Memory B cell (primary cell): ENCODE measurements around the gene BCAS1.

Source experiments
- ATAC-seq: fragments of 150-1000 bp; cut with Tn5 transposase; 2 replicates; pipeline ENCODE4 v1.10.0; 2021; ENCODE audit warnings: low read depth, mild to moderate bottlenecking, moderate library complexity
- DNase-seq, 2 donors: peaks; one replicate each; pipeline ENCODE4 v3.0.0; 2022; ENCODE audit warnings: low spot score in 2 of 2
- H3K27ac Mint-ChIP-seq: one replicate; pipeline ENCODE4 v1.8.0; 2022; ENCODE audit warnings: mild to moderate bottlenecking, moderate library complexity, mixed read lengths
- H3K27me3 Mint-ChIP-seq: one replicate; pipeline ENCODE4 v1.8.0; 2022; ENCODE audit warnings: mixed read lengths
- H3K36me3 Mint-ChIP-seq: one replicate; pipeline ENCODE4 v1.8.0; 2022; ENCODE audit warnings: mild to moderate bottlenecking, mixed read lengths
- H3K4me1 Mint-ChIP-seq: one replicate; pipeline ENCODE4 v1.8.0; 2022; ENCODE audit warnings: mixed read lengths
- H3K4me3 Mint-ChIP-seq: one replicate; pipeline ENCODE4 v1.8.0; 2022; ENCODE audit warnings: mild to moderate bottlenecking, moderate library complexity, mixed read lengths
- H3K9me3 Mint-ChIP-seq: one replicate; pipeline ENCODE4 v1.8.0; 2022; ENCODE audit warnings: mixed read lengths

The BCAS1 gene

DNA sequence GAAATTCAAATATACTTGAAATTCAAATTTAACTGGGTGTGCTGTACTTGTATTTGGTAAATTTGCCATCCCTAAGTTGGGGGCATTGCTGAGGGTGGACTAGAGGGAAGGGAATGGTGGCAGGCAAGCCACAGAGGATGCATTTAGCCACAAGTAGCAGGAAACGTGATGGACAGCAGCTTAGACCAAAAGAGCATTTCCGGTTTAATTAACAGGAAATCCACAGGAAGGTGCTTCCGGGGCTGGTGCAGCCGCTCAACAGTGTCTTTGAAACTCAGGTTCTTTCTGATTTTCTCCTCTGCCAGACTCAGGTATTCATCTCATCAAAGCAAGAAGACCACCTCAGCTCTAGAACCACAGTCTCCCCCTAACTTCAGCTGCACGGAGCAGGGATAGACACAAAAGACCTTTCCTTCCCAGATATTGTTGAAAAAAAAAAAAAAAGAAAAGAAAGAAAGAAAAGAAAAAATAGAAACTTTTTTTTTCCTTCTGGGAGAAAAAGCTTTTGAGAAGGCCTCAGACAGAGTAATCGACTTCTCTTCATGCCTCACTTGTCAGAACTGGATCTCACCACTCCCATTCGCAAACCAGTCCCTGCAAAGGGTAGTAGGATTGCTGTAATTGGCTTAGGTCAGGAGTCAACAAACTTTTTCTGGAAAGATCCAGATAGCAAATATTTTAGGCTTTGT lies 8.0 kb upstream of the BCAS1 start:
- H3K36me3 Mint-ChIP-seq, result no peaks in the 10 kb centered on the region
- H3K27me3 Mint-ChIP-seq, result no peaks in the 10 kb centered on the region
- H3K4me3 Mint-ChIP-seq, result peak overlapping the region; percentile 50
- H3K27ac Mint-ChIP-seq, result peak overlapping the region; percentile 74
- peak; percentile 82 for ATAC-seq
- DNase-seq, result no peak
- H3K4me1 Mint-ChIP-seq, result peaks cover 16% of the 10 kb centered on the region
- H3K9me3 Mint-ChIP-seq, result peaks cover 2% of the 10 kb centered on the region

DNA sequence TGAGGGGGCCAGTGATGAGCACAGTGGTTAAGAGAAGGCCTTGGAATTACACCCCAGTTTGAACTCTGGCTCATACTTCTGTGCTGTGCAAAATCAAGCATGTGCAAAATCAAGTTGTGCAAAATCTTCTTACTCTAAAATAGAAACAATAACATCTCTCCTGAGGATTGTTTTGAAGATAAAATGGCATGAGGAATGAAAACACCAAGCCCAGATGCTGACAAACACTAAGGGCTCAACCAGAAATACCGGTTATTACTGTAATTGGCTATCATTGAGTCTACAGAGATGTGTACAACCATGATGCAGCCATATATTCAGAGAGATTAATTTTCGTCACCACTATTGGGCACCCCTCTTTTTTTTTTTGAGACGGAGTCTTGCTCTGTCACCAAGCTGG lies 5.9 kb upstream of the BCAS1 start:
- H3K27me3 Mint-ChIP-seq, result no peaks in the 10 kb centered on the region
- no peak overlapping the region for H3K4me3 Mint-ChIP-seq
- H3K27ac Mint-ChIP-seq, result no peak overlapping the region
- ATAC-seq (no peak), DNase-seq (no peak)
- H3K4me1 Mint-ChIP-seq, result peaks cover 15% of the 10 kb centered on the region
- no peaks in the 10 kb centered on the region for H3K36me3 Mint-ChIP-seq
- peaks cover 2% of the 10 kb centered on the region for H3K9me3 Mint-ChIP-seq

DNA sequence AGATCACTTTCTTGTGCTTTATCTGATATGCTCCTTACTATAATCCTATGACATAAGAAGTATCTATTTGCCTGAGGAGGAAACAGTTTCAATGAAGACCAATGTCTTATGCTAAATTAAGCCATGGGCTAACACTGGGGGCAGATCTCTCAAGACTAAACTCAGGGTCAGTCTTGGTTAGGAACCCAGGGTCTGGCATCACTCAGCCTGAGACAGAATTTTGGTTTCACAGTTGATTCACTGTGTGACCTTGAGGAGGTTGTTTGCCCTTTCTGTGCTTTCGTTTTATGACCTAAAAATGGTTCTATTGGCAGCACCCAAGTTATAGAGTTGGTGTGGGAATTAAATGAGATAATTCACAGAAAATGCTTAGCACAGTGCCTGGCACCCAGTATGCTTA lies 4.9 kb upstream of the BCAS1 start:
- Mint-ChIP-seq H3K4me1 (peaks cover 12% of the 10 kb centered on the region), H3K9me3 (peaks cover 2% of the 10 kb centered on the region), H3K27me3 (no peaks in the 10 kb centered on the region), H3K36me3 (no peaks in the 10 kb centered on the region), H3K27ac (no peak overlapping the region), H3K4me3 (no peak overlapping the region)
- DNase-seq (no peak), ATAC-seq (no peak)

DNA sequence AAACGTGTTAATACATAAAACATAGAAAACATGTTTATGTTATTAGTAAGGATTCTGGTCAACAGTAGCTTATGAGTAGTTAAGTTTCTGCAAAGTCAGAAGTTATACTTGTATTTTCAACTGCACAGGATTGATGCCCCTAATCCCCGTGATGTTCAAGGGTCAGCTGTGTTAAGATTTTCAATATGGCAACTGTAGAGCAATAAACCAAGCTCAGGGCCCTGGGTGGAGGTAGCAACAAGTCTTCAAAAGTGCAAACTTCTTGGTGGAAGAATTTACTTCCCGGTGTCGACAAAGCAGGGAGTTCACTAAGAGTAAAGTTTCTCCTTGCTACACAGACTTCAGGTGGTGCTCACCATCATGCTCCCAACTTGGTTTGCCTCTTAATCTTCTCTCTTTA lies 4.1 kb upstream of the BCAS1 start:
- DNase-seq, result no peak
- Mint-ChIP-seq H3K4me1 (peaks cover 12% of the 10 kb centered on the region), H3K4me3 (no peak overlapping the region), H3K27me3 (no peaks in the 10 kb centered on the region), H3K27ac (no peak overlapping the region), H3K9me3 (peaks cover 2% of the 10 kb centered on the region), H3K36me3 (no peaks in the 10 kb centered on the region)
- ATAC-seq, result no peak

DNA sequence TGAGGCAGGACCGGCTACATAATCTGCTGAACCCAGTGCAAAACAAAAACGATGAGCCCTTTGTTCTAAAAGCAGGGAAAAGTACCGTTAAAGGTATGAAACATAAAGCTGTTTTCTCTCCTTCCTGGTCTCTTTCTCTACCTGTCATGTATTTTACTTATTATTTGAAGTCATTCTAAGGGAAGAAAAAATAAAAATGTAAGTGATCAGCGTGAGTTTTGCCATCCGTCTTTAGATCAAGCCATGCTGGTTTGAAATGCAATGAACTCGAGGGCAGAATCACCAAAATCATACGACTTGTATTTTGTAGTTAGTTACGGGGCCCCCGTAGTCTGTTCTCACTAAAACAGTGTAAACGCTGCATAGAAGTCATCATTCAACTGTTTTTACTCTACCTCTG lies 2.9 kb upstream of the BCAS1 start:
- Mint-ChIP-seq H3K27ac (no peak overlapping the region), H3K4me1 (peaks cover 7% of the 10 kb centered on the region), H3K36me3 (no peaks in the 10 kb centered on the region), H3K27me3 (no peaks in the 10 kb centered on the region), H3K4me3 (no peak overlapping the region), H3K9me3 (no peaks in the 10 kb centered on the region)
- ATAC-seq (no peak), DNase-seq (no peak)

DNA sequence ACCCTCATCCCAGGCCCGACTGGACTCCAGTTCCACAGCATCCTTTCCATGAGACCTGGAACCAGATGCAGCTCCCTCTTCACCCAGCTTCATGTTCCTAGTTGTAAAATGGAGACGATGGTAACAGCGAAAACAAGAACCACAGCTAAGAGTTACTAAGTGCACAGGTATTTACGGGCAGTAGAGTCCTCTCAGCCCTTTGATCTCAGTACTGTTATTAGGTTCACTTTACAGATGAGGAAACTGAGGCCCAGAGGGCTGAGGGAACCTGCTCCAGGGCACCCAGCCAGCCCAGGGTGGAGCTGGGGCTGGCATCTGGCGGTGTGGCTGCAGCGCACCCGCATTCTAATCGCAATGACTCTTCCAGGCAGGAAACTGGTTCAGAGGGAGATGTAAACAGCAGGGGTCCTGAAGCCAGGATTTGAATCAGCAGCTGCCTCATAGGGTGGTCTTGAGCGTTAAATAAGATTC lies 858 bp downstream of the BCAS1 start:
- Mint-ChIP-seq H3K27me3 (no peaks in the 10 kb centered on the region), H3K27ac (no peak overlapping the region), H3K36me3 (no peaks in the 10 kb centered on the region), H3K4me1 (peaks cover 14% of the 10 kb centered on the region), H3K9me3 (no peaks in the 10 kb centered on the region), H3K4me3 (no peak overlapping the region)
- DNase-seq (no peak), ATAC-seq (no peak)

DNA sequence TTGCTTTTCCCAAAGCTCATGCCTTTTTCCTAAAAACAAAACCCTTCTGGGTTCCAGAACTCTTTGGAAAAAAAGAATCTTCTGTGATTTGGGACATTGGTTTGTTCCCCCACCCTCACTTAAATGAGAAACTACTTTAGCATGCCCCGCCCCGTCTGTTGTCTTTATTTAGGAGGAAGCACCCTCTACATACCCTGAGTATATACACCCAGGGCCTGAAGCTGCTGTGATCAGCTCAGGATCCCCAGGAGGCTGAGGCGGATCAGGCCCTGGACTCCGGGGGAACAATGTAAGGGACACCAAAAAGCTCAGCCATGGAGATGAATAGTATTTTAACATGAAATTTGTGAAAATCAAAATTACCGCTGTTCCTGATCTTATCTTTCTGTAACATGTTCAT lies 1.4 kb downstream of the BCAS1 start:
- DNase-seq (no peak), ATAC-seq (no peak)
- H3K36me3 Mint-ChIP-seq, result no peaks in the 10 kb centered on the region
- H3K4me1 Mint-ChIP-seq, result peaks cover 20% of the 10 kb centered on the region
- H3K27me3 Mint-ChIP-seq, result no peaks in the 10 kb centered on the region
- no peak overlapping the region for H3K27ac Mint-ChIP-seq
- H3K9me3 Mint-ChIP-seq, result no peaks in the 10 kb centered on the region
- no peak overlapping the region for H3K4me3 Mint-ChIP-seq

DNA sequence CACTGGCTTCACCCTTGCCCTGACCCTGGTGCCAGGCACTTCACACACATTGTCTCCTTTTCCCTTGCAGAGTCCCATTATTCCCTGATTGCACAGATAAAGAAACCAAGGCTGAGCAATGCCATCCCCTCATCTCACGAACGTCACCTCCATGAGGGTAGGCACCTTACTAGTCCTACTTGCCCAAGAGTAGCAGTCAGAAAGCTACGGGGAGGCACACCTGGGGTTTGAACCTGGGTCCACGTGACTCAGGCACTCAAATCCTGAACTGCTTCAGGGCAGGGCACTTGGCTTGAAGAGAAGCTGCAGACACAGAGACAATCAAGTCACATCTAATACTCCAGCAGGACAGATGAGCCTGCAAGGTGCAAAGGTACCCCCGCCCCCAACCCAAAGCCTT lies 1.9 kb downstream of the BCAS1 start:
- Mint-ChIP-seq H3K4me1 (peaks cover 22% of the 10 kb centered on the region), H3K27me3 (no peaks in the 10 kb centered on the region), H3K4me3 (no peak overlapping the region), H3K27ac (no peak overlapping the region), H3K9me3 (no peaks in the 10 kb centered on the region), H3K36me3 (no peaks in the 10 kb centered on the region)
- DNase-seq (no peak), ATAC-seq (no peak)

DNA sequence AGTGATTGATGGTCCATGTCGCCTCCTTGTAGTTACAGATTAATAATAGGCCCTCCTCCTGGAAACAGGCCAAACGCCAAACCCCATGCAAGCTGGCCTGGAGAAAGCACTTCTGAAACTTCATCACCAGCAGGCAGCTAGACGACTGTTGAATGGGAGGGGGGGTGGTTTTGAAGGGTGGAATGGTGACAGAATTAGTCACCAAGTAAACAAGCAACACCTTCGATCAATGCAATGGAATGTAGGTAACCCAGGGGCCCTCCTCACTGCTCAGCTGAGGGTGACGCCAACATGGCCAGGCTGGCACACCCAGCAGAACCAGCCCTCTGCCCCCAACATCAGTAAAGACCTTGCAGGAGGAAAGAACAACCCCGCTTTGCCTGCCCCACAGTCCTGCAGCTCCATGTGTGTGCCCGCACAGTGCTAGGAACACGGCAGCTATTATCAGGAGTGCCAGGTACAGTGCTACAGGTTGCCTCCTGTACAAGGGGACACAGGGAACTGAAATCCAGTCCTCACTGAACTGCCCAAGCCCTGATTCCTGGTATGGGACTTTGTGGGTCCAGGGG lies 2.7 kb downstream of the BCAS1 start:
- DNase-seq (no peak), ATAC-seq (no peak)
- H3K4me3 Mint-ChIP-seq, result no peak overlapping the region
- no peak overlapping the region for H3K27ac Mint-ChIP-seq
- no peaks in the 10 kb centered on the region for H3K27me3 Mint-ChIP-seq
- H3K9me3 Mint-ChIP-seq, result no peaks in the 10 kb centered on the region
- H3K4me1 Mint-ChIP-seq, result peaks cover 25% of the 10 kb centered on the region
- H3K36me3 Mint-ChIP-seq, result no peaks in the 10 kb centered on the region

DNA sequence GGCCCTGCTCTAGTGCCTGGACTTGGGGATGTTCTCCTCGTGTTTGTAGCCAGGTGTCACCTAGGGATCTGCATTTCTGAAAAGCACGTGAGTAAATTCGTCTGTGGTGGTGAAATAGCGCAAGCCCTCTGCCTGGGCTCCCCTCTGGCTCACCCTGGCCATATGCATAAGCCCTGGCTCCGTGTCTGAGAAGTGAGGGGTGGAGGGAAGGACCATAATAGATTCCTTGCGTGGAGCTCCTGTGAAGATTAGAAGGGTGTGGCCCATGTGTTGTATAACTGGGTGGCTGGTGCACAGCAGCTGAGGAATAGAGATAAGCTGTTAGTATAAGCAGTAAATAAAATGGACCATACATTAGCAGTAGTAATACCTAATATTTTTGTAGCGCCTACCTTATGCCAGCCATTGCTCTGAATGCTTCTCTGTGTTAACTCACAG lies 4.8 kb downstream of the BCAS1 start:
- H3K9me3 Mint-ChIP-seq, result no peaks in the 10 kb centered on the region
- peaks cover 27% of the 10 kb centered on the region for H3K4me1 Mint-ChIP-seq
- H3K4me3 Mint-ChIP-seq, result peak overlapping the region; percentile 73
- ATAC-seq (no peak), DNase-seq (no peak)
- H3K27ac Mint-ChIP-seq, result peak overlapping the region; percentile 92
- H3K27me3 Mint-ChIP-seq, result no peaks in the 10 kb centered on the region
- no peaks in the 10 kb centered on the region for H3K36me3 Mint-ChIP-seq

DNA sequence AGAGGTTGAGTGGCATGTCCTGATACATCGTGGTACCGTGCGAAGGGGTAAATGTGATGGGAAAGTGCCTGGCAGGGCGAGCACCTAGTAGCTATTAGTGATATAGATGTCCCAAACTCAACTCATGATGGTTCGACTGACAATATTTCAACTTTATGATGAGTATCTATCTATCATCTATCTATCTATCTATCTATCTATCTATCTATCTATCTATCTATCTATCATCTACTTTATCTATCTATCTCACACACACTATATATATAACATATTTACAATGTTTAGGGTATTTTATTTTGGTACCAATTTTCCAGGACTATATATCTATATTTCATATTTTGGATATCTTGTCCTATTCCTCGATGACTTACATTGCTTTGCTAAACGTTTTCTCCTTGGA lies 5.5 kb downstream of the BCAS1 start:
- H3K4me1 Mint-ChIP-seq, result peaks cover 27% of the 10 kb centered on the region
- ATAC-seq, result no peak
- H3K36me3 Mint-ChIP-seq, result no peaks in the 10 kb centered on the region
- H3K27ac Mint-ChIP-seq, result peak overlapping the region; percentile 92
- H3K4me3 Mint-ChIP-seq, result peak overlapping the region; percentile 84
- no peaks in the 10 kb centered on the region for H3K27me3 Mint-ChIP-seq
- H3K9me3 Mint-ChIP-seq, result no peaks in the 10 kb centered on the region
- DNase-seq, result no peak

DNA sequence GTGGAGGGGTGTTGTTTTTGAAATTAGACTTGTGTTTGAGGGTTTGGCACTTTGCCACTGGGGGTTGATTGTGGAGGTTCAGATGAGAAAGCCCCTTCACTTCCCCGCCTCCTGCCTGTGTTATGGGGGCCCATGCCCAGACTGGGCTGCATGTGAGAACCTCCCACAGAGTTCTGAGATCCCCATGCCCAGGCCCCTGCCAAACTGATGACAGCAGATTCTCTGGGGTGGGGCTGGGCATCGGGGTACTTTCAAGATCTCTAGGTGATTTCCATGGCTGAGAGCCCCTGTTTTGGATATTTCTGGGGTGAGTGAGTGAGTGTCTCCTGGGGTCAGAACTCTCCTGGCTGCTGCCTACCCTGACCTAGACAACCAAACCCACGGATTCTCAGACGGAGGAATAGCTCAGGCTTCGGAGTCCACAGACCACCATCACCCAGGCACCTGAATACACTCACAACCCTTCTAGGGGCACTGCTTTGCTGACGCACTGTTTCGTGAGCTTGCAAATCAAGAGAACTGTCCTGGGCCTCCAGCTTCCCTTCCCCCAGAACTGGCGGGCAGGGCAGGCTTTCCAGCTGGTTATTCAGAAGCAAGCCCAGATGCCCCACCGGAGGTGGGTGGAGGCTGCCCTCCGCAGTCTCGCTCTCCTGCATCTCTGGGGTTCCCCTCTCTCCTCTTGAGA lies 6.3 kb downstream of the BCAS1 start:
- H3K27ac Mint-ChIP-seq, result peak overlapping the region; percentile 92
- ATAC-seq (peak; percentile 78), DNase-seq (peak; percentile 30 to 45)
- no peaks in the 10 kb centered on the region for H3K27me3 Mint-ChIP-seq
- no peaks in the 10 kb centered on the region for H3K36me3 Mint-ChIP-seq
- no peaks in the 10 kb centered on the region for H3K9me3 Mint-ChIP-seq
- H3K4me1 Mint-ChIP-seq, result peaks cover 33% of the 10 kb centered on the region
- peak overlapping the region; percentile 84 for H3K4me3 Mint-ChIP-seq

DNA sequence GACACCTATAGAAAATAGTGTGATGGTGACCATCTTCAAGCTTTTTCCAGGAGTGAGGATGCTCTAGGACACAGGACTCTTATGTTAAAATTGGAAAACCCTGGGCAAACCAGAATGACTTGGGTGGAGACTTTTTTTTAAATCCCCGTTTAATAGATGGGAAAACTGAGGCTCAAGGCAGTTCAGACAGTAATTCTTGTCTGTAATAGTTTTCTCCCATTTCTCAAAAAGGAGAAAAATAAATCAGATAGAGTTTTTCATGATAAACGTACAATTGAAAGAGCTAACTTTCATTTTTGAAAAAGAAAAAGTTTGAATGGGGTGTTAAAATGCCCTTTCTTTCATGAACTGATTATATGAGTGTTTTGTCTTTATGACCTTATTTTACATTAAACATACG lies 6.8 kb downstream of the BCAS1 start:
- Mint-ChIP-seq H3K4me3 (peak overlapping the region; percentile 84), H3K9me3 (peaks cover 2% of the 10 kb centered on the region)

DNA sequence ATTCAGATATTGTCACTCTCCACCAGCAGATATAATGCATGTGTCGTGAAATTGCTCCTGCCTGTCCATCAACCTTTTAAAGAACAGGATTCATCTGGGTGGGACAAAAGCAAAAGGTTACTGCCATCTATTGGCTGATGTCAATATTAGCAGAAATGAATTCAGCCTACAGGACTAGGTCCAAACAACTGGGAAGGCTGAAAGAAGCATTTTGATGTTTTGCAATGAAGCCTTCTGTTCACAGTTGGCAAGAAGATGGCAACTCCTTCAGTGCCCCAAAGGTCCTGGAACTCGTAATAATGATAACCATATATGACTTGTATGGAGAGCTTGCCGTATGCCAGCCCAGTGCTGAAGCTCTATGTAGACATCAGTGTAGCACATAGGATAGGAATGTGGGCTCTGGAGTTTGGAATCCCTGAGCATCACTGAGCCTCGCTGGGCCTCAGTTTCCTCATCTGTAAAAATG lies 7.5 kb downstream of the BCAS1 start:
- Mint-ChIP-seq H3K36me3 (no peaks in the 10 kb centered on the region), H3K4me1 (peaks cover 44% of the 10 kb centered on the region), H3K27ac (peak overlapping the region; percentile 62), H3K27me3 (no peaks in the 10 kb centered on the region), H3K4me3 (no peak overlapping the region), H3K9me3 (peaks cover 2% of the 10 kb centered on the region)
- ATAC-seq, result no peak
- DNase-seq, result no peak

More for the DNA sequence above, 6.8 kb downstream of the BCAS1 start:
- ATAC-seq (no peak), DNase-seq (no peak)
- Mint-ChIP-seq H3K36me3 (no peaks in the 10 kb centered on the region), H3K4me1 (peaks cover 37% of the 10 kb centered on the region), H3K27ac (peak overlapping the region; percentile 92), H3K27me3 (no peaks in the 10 kb centered on the region)
